DOHH2 (cell line): ENCODE results near the gene ANKRD49.

ENCODE experiments used
- CTCF ChIP-seq: fragments of 200-600 bp; sonication (generic); IDR thresholded peaks from one replicate; pipeline ENCODE4 v1.5.1; 2014; ENCODE audit warnings: antibody characterized with exemption, mild to moderate bottlenecking, low read depth, low read length; ENCODE audit not compliant: poor library complexity, severe bottlenecking
- EZH2phosphoT487 ChIP-seq: fragments of 200-600 bp; sonication (generic); IDR thresholded peaks from 2 replicates; pipeline ENCODE4 v1.6.1; 2017; ENCODE audit warnings: borderline replicate concordance, mild to moderate bottlenecking, antibody characterized with exemption, low read length, moderate library complexity, mixed read lengths

- TF ChIP-seq CTCF (no peak), EZH2phosphoT487 (no peak)
These were observed 34.8 kb downstream of the ANKRD49 start for GRCh38 chr11:94528551-94528950.
